Astrocyte (in vitro differentiated cells and primary cell): ENCODE results near the gene TMEM175.

Experiments
- CTCF ChIP-seq: IDR thresholded peaks from 2 replicates; pipeline ENCODE4 v1.5.1; 2011; ENCODE audit warnings: low read depth, mild to moderate bottlenecking, inconsistent platforms, low read length, moderate library complexity; ENCODE audit not compliant: insufficient read depth
- EZH2 ChIP-seq: IDR thresholded peaks from 2 replicates; pipeline ENCODE4 v1.6.1; 2012; ENCODE audit warnings: mild to moderate bottlenecking, low read length, inconsistent platforms; ENCODE audit not compliant: insufficient read depth

- TF ChIP-seq CTCF (no peak), EZH2 (no peak)
Measured at GRCh38 chr4:987624-988513, 55.6 kb downstream of the TMEM175 start.
